HG03045 (cell line): ENCODE measurements around the gene ATP1A1.

Source experiments
- ATAC-seq: cut with Tn5 transposase; IDR thresholded peaks from one replicate; pipeline ENCODE4 v1.9.1; 2021; ENCODE audit warnings: mild to moderate bottlenecking, moderate library complexity; ENCODE audit not compliant: unreplicated experiment

The ATP1A1 gene

GRCh38 chr1:116343019-116343418 is 30.0 kb upstream of the ATP1A1 start:
- ATAC-seq = no peak

- no peak for ATAC-seq
These were observed 28.0 kb upstream of the ATP1A1 start for GRCh38 chr1:116345011-116345410.

GRCh38 chr1:116345843-116346242 is 27.2 kb upstream of the ATP1A1 start:
- ATAC-seq = no peak

GRCh38 chr1:116346943-116347673 is 25.9 kb upstream of the ATP1A1 start:
- ATAC-seq = no peak

- ATAC-seq = no peak
These were observed 25.3 kb upstream of the ATP1A1 start for GRCh38 chr1:116347696-116348095.

GRCh38 chr1:116350097-116350645 is 22.9 kb upstream of the ATP1A1 start:
- ATAC-seq = no peak

- no peak for ATAC-seq
These were observed 21.1 kb upstream of the ATP1A1 start for GRCh38 chr1:116351914-116352313.

- ATAC-seq = no peak
These were observed 20.7 kb upstream of the ATP1A1 start for GRCh38 chr1:116352349-116352813.

GRCh38 chr1:116353155-116353554 is 19.9 kb upstream of the ATP1A1 start:
- no peak for ATAC-seq

GRCh38 chr1:116356067-116356466 is 17.0 kb upstream of the ATP1A1 start:
- no peak for ATAC-seq

GRCh38 chr1:116356673-116357072 is 16.4 kb upstream of the ATP1A1 start:
- no peak for ATAC-seq

GRCh38 chr1:116357487-116357886 is 15.6 kb upstream of the ATP1A1 start:
- ATAC-seq = no peak

- ATAC-seq = no peak
These were observed 13.8 kb upstream of the ATP1A1 start for GRCh38 chr1:116359060-116359830.

- no peak for ATAC-seq
These were observed 13.2 kb upstream of the ATP1A1 start for GRCh38 chr1:116359871-116360270.

- no peak for ATAC-seq
These were observed 12.4 kb upstream of the ATP1A1 start for GRCh38 chr1:116360429-116361173.

GRCh38 chr1:116361648-116362047 is 11.4 kb upstream of the ATP1A1 start:
- ATAC-seq = no peak

- no peak for ATAC-seq
These were observed 11.0 kb upstream of the ATP1A1 start for GRCh38 chr1:116362050-116362449.

- ATAC-seq = no peak
These were observed 7.7 kb upstream of the ATP1A1 start for GRCh38 chr1:116365353-116365780.

- ATAC-seq = no peak
These were observed 7.2 kb upstream of the ATP1A1 start for GRCh38 chr1:116365857-116366256.

GRCh38 chr1:116367256-116367945 is 5.6 kb upstream of the ATP1A1 start:
- no peak for ATAC-seq

GRCh38 chr1:116368241-116368640 is 4.8 kb upstream of the ATP1A1 start:
- ATAC-seq = no peak
